ELF-1 (cell line): ENCODE measurements around the gene RXRG.

Experiments used
- DNase-seq: peaks from one replicate; pipeline ENCODE4 v3.0.0-alpha.2; 2016; ENCODE audit warnings: low read depth, low spot score

The RXRG gene

GRCh38 chr1:165409657-165410358 lies 35.1 kb downstream of the RXRG start:
- no peak for DNase-seq

DNA sequence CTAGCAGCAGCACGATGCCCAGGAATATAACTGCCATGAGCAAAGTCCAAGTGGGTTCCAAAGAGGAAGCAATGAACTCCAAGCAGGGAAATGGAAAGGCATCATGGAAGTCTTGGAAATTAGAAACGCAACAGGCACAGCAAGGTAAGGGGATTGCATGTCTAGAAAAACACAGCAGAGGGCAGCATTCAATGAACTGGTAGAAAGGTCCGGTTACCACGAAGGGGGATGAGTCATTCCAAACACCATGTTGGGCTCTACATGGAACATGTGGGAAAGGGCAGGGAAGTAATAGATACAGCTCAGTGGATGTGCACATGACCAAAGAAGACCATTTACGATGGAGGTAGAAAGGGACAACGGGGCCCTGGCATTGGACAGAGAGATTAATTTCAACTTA lies 36.4 kb downstream of the RXRG start:
- DNase-seq: peak; percentile 65

DNA sequence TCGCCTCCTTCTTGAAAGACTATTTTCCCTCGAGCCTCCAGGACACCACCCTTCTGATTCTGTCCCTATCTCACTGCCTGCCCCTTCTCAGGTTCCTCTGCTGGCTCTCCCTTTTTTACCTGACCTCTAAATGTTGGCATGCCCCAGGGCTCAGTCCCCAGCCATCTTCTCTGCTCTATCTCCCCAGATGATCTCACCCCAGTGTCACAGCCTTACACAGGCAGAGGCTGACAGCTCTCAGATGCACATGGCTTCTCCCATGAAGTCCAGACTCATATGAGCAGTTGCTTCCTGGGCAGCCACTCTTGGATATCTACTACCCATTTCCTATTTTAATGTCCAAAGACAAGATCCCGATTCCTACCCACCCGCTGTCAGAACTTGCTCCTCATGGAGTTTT lies 37.5 kb downstream of the RXRG start:
- DNase-seq: no peak

DNA sequence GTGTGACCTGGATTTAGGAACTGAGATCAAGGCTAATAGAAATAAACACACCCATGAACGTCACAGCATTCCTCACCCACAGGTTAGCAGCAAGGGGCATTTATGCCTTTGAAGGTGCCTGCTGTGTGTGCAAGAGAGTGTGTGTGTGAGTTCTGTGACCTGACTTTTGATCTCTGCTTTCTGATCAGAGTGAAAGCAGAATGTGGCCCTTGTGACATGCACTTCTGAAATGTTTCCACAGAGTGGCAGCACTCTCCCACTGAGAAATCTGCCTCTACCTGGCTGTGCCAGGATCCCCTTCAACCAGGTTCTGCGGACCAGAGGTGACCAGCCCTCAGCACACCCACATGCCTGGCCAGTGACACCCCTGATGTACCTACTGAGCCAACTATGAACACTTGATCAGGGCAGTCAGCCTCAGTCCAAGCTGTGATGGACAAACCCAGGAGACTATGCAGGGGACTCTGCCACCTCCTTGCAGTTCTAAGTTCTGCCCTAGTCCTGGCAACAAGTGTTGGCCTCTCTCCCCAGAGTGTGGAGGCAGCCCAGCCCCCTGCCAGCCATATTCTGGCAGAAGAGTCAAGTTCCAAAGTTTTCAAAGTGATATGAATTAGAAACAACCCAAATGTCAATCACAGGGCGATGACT lies 41.0 kb downstream of the RXRG start:
- DNase-seq: peak; percentile 56

DNA sequence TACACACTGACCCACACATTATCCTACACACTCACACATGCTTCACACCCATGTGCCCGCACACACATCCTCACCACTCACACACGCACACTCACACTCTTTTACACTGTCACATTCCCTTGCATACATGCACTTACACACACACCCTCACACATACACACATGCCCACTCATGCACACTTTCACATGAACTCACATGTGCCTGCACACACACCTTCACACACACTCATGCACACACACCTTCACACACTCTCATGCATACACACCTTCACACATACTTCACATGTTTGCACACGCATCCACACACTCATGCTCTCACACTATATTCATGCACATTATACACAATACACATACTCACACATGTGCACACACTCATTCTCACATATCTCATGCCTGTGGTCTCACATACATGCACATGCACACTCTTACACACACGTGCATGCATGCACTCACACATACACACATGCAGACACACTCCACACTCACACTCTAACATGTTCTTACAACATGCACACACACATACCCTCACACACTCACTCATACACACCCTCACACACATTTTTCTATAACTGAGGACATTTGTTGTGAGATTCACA lies 42.3 kb downstream of the RXRG start:
- no peak for DNase-seq

- DNase-seq: peak; percentile 40
Observed at GRCh38 chr1:165397944-165398343, 47.0 kb downstream of the RXRG start.

- DNase-seq: no peak
Observed at GRCh38 chr1:165395901-165396300, 49.0 kb downstream of the RXRG start.

GRCh38 chr1:165395478-165395877 lies 49.4 kb downstream of the RXRG start:
- no peak for DNase-seq

DNA sequence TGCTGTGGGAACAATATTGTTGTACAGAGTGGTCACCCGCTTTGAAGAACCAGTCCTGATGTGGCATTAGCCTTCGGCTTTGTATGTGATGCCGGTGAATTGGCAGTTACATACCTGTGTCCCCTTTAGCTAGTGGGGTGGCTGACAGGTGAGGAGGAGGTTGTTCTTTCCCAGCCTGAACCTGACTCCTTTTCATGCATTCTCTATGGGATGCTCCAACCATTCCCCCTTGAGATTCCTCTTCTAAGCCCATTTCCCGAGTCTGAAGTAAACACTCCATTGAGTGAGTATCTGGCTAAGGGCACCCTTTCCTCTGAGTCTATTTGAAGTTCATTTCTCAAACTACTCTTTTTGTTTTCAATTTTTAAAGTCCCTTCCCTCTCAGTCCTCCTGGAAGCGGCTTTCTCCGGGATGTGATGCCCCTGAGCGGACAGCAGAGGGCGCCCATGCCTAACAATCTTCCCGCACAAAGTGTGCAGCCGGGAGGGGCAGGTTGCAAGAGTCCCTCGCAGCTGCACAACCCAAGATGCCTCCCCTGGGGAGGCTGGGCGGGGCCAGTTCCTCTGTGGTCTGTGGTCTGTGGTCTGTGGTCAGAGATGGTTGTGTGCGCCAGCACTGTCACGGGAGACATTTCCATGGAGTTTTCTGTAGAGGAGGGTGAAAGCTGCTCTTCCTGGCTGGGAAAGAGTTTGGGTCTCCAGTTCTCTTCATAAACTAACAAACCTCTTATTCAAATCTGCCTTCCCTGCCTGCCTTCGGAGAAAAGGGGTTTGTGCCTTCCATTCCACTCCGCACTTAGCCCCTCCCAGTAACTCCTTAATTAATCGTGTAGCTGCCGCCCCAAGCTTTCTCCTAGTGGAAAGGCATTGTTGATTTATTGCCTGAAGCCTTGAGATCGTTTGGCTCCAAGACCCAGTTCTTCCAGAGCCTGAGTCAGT lies 52.0 kb downstream of the RXRG start:
- DNase-seq: peak; percentile 90

DNA sequence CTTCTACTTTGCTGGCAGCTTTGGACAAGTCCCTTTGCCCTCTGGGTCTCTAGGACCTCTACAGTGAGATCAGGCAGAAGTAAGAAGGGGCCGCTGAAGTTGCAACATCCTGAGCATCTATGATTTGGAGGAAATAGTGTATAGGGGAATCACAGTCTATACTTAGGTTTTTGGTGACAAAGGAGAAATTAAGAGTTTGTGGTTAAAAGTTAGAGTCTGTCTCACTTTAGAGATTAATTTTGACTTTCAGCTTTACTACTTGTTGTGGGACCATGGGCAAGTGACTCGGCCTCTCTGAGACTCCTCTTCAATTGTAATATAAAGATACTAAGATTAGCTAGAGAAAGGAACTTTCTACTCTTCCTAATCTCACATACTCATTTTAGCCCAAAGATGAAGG lies 55.3 kb downstream of the RXRG start:
- no peak for DNase-seq

DNA sequence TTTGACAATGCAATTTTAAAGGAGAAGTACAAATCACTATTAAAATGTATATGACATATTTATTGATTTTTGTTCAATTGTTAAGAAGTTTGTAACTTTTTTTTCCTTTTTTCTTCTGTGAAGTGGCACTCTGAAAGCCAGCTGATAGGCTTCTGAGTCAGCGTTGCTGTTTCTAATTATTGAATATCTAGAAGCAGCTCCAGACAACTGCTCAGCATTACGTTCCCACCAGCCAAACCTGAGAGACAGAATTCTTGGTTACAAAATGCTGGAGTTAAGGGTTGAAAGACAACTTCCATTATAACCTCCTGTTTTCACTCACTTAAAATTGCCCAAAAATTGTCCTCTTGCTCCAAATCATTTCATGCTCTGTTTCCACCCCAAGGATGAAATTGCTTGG lies 57.0 kb downstream of the RXRG start:
- DNase-seq: no peak

GRCh38 chr1:165387505-165387904 lies 57.4 kb downstream of the RXRG start:
- DNase-seq: no peak

- DNase-seq: no peak
Observed at GRCh38 chr1:165383599-165384405, 61.1 kb downstream of the RXRG start.

DNA sequence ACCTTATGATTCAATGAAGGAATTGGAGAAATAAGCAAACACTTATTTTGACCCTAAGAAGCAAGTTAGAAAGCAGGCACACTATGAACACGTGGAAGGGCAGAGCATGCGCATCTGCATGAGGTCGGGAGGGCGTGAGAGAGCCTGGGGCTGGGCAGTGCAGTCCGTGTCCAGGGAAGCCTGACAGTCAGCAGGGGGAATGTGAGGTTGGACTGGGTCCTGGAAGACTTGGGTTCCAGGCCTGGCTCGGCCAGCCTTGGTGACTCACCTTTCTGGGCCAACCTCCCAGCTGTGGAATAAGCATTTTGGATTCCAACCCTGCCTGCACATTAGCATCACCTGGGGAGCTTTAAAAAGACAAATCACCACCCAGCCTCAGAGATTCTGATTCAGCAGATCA lies 61.9 kb downstream of the RXRG start:
- DNase-seq: peak; percentile 71

- DNase-seq: no peak
Observed at GRCh38 chr1:165381745-165382505, 63.0 kb downstream of the RXRG start.

DNA sequence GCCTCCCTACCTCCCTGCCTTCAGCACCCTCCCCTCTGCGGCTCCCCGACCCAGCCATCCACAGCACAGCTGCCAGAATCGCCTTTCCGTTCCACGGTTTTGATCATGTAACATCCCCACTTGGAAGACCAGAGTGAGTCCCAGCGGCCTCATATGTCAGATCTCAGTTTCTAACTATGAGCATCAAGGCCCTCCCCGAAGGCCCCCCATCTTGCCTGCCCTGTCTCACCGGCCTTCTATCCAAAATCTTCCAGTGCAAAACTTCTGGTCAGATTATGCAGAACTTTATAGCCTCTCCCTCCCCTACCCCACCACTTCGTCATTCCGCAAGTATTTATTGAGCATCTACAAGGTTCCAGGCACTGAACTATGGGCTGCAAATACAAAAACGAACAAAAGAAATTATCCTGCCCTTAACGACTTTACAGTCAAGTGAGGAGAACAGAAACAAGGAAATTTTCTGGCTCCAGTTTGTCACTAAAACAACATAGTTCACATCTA lies 68.1 kb downstream of the RXRG start:
- no peak for DNase-seq

DNA sequence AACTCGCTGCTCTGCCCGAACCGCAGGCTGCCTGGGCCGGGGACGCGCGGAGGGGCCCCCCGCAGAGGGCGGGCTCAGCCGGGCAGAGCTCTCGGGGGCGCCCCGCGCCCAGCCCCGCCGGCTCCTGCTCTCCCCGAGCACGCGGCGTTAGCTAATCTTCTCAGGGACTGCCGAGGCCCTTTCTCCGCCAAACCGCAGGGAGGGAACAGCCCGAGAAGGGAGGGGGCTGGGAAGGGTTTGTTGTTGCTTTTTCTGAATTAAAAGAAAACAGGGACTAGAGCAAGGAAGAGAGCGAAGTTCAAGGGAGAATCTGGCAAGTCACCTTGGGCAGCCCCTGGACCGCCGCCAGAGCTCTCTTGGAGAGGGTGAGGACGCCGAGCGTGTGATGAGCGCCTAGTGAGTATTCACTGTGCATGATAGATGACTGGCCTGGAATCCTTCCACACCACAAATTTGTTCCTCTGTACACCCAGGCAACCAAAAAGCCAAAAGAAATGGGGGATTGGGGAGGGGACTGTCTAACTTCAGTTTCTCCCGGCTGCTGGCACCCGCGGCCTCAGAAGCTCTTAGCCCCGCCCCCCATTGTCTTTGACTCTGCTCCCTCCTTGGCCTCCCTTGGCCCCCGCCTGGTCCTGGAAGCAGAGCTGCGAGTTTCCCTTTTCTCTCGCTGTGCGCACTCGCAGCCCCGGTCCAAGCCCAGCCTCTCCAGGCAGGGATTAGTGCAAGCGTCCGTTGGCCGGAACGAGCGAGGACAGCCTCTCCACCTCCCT lies 68.7 kb downstream of the RXRG start:
- peak; percentile 86 for DNase-seq

GRCh38 chr1:165375623-165376022 lies 69.3 kb downstream of the RXRG start:
- DNase-seq: no peak

DNA sequence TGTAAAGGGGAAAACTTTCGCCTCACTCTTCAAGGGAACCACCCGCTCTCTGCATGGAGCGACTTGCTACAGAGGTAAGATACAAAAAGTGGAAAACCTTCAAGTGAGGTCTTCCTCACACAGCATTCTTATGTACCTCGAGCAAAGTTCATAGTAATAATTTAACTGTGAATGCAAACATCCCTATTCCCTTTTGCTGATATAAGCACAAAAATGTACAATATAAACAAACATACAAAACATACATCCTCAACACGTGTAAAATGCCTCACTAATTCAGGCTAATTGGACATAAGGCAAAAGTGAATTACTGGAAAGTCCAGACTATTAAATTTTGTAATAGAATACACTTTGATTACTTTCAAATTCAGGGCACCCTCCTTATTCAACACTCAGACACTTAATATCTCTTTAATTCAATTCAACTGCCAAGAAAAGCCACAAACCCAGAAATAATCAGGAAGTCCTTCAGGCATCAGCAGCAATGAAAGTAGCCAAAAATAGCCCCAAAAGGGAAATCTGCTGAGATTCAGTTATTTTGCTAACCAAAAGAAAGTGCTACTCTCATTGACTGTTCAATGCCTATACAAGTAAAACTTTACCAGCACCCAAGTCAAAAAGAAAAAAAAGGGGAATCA lies 73.2 kb downstream of the RXRG start:
- DNase-seq: no peak
